ENCODE measurements around the gene AVPR1B.
"Not testable (repeated sequence)": the region's sequence is repeated elsewhere in the genome, so short reads cannot be mapped to it uniquely, and the experiment has no call there.

The AVPR1B gene

GRCh38 chr1:206080026-206080820 lies 37.0 kb downstream of the AVPR1B start:
- DNase-seq = no peak

GRCh38 chr1:206079135-206079534 lies 38.1 kb downstream of the AVPR1B start:
- no peak for DNase-seq

GRCh38 chr1:206075786-206076755 lies 41.1 kb downstream of the AVPR1B start:
- DNase-seq = no peak

GRCh38 chr1:206074839-206075238 lies 42.3 kb downstream of the AVPR1B start:
- DNase-seq = no peak

- DNase-seq = no peak
Measured at GRCh38 chr1:206070627-206071304, 46.4 kb downstream of the AVPR1B start.

GRCh38 chr1:206068314-206068713 lies 48.9 kb downstream of the AVPR1B start:
- no peak for DNase-seq

- DNase-seq = no peak
Measured at GRCh38 chr1:206067486-206068227, 49.5 kb downstream of the AVPR1B start.

GRCh38 chr1:206066479-206067171 lies 50.6 kb downstream of the AVPR1B start:
- no peak for DNase-seq

GRCh38 chr1:206065547-206066145 lies 51.5 kb downstream of the AVPR1B start:
- no peak for DNase-seq

GRCh38 chr1:206064501-206064900 lies 52.7 kb downstream of the AVPR1B start:
- not testable (repeated sequence) for DNase-seq

GRCh38 chr1:206064001-206064400 lies 53.2 kb downstream of the AVPR1B start:
- DNase-seq = not testable (repeated sequence)

- no peak for DNase-seq
Measured at GRCh38 chr1:206062464-206062863, 54.7 kb downstream of the AVPR1B start.

- DNase-seq = no peak
Measured at GRCh38 chr1:206060844-206061243, 56.3 kb downstream of the AVPR1B start.
